ENCODE results near the gene MSMB. TPM values are rescaled to one million over a fixed set of nuclear protein-coding genes. Genes with fewer than 3 reads are reported as not detected.

Gene MSMB
- total and polyA plus RNA-seq, 2 experiments from 2014 or later, result not detected

DNA sequence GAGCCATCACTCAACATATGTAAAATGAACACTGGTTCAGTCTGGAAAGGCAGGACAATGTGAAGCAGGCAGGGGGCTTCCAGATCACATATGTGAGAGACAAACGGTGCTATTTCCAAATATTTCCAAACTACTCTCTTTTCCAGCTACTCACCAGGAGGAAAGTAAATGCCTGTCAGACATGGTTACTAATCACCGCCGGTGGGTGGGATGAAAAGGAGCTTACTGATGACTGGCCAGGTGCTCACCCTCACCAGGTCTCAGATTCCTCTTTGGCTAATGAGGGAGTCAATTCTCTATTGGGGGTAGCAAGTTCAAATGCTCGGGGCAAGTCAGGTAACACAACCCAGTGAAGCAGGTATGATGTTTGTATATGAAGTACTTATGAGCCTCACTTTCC is 9.7 kb upstream of the MSMB start:
- no peak overlapping the region for H3K4me3 ChIP-seq
- H3K4me2 ChIP-seq (ENCODE audit: unreplicated experiment), result no peak overlapping the region
- H3K27me3 ChIP-seq (replicated peaks; ENCODE audit: insufficient read depth), result peaks cover 22% of the 10 kb centered on the region
- no peaks in the 10 kb centered on the region for H3K9me2 ChIP-seq (ENCODE audit: insufficient read depth)
- no peak for DNase-seq
- 59 to 63% methylated on average over 4 of the region's 4 CpGs for WGBS, 2 experiments (ENCODE audit: low coverage in 1 of 2, low lambda C conversion rate in 2 of 2, missing lambda C conversion rate in 2 of 2)
- no peak overlapping the region for H2AFZ ChIP-seq
- H3K4me1 ChIP-seq (ENCODE audit: insufficient read depth), result no peaks in the 10 kb centered on the region
- no peaks in the 10 kb centered on the region for H3K9me3 ChIP-seq (ENCODE audit: low read depth)
- in situ Hi-C loops (cut with MboI), result no loop called here
- H3K79me2 ChIP-seq (ENCODE audit: insufficient read depth), result no peaks in the 10 kb centered on the region
- H3K36me3 ChIP-seq (ENCODE audit: low read depth), result no peaks in the 10 kb centered on the region
- no peaks in the 10 kb centered on the region for H4K20me1 ChIP-seq (ENCODE audit: insufficient read depth)
- no peak overlapping the region for H3K27ac ChIP-seq
- H3F3A ChIP-seq (ENCODE audit: insufficient read depth), result no peaks in the 10 kb centered on the region
- no peak for TF ChIP-seq EZH2 (IDR thresholded peaks at IDR 0.05; ENCODE audit: insufficient read depth, poor library complexity, severe bottlenecking)
- no peak for TF ChIP-seq EZH2phosphoT487 (IDR thresholded peaks at IDR 0.05; ENCODE audit: insufficient read depth, low read depth)
- H3K9ac ChIP-seq, result no peak overlapping the region

DNA sequence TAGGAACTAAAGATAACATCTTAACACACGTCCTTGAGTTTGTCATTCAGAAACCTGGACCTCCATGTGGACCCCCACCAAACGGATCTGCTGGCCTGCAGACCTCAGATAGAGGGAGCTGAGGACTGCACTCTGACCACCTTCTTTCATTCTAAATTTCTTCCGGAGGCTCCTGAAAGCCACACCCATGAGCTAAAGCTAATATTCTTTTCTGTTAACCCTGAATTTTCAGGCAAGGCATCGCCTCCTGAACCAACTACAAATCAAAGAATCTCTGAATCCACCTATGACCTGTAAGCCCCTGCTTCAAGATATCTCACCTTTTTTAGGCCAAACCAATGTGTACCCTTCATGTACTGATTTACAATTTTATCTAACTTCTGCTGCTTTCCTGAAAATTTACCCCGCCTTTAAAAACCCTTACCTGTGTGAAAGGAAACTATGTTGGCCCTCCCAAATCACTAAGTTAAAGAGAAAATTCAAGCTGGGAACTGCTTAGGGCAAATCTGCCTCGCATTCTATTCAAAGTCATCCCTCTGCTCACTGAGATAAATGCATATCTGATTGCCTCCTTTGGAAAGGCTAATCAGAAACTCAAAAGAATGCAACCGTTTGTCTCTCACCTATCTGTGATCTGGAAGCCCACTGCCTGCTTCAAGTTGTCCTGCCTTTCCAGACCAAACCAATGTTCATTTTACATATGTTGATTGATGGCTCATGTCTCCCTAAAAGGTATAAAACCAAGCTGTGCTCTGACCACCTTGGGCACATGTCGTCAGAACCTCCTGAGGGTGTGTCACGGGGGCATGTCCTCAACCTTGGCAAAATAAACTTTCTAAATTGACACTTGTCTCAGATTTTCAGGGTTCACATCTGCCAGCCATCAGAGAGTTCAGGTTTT is 7.7 kb upstream of the MSMB start:
- Histone ChIP-seq H3K4me1 (ENCODE audit: insufficient read depth) (no peaks in the 10 kb centered on the region), H3K27ac (no peak overlapping the region), H3K4me2 (ENCODE audit: unreplicated experiment) (no peak overlapping the region), H3F3A (ENCODE audit: insufficient read depth) (no peaks in the 10 kb centered on the region), H4K20me1 (ENCODE audit: insufficient read depth) (no peaks in the 10 kb centered on the region), H3K9me2 (ENCODE audit: insufficient read depth) (no peaks in the 10 kb centered on the region), H3K79me2 (ENCODE audit: insufficient read depth) (no peaks in the 10 kb centered on the region), H3K9ac (no peak overlapping the region), H3K36me3 (ENCODE audit: low read depth) (no peaks in the 10 kb centered on the region), H3K27me3 (replicated peaks; ENCODE audit: insufficient read depth) (peaks cover 30% of the 10 kb centered on the region), H3K4me3 (no peak overlapping the region), H3K9me3 (ENCODE audit: low read depth) (no peaks in the 10 kb centered on the region), H2AFZ (no peak overlapping the region)
- DNase-seq, result no peak
- TF ChIP-seq EZH2 (IDR thresholded peaks at IDR 0.05; ENCODE audit: insufficient read depth, poor library complexity, severe bottlenecking), result no peak
- TF ChIP-seq EZH2phosphoT487 (IDR thresholded peaks at IDR 0.05; ENCODE audit: insufficient read depth, low read depth), result no peak
- WGBS, 2 experiments (ENCODE audit: low coverage in 1 of 2, low lambda C conversion rate in 2 of 2, missing lambda C conversion rate in 2 of 2), result 22 to 26% methylated on average over 9 of the region's 9 CpGs
- in situ Hi-C loops (cut with MboI), result no loop called here

DNA sequence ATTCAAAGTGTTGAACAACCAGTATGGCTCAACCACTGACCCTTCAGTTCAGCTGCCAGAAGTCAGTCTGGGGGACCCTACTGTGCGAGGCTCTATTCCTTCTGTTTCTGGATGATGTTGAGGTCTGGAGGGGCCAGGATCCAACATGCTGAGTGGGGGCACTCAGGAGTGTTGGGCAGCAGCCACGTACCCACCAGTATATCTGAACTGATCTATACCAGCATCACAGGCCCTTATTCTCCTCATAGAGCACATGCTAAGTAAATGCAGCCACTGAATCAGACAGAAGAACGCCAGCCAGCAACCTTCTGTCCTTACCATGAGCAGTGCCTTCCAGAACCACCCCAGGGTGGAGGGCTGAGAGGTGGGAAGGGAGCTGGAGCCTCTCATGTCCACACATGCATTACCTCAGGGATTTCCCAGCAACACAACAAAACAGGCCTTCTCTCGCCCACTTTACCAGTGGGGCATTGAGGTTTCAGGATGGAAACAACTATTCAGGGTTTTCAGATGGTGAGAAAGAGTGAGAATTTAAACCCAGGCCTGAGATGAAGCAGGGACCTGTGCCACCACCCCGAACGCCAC is 6.8 kb upstream of the MSMB start:
- no peaks in the 10 kb centered on the region for H3K9me2 ChIP-seq (ENCODE audit: insufficient read depth)
- H4K20me1 ChIP-seq (ENCODE audit: insufficient read depth), result no peaks in the 10 kb centered on the region
- H3K4me3 ChIP-seq, result no peak overlapping the region
- 47 to 64% methylated on average over 6 of the region's 6 CpGs for WGBS, 2 experiments (ENCODE audit: low coverage in 1 of 2, low lambda C conversion rate in 2 of 2, missing lambda C conversion rate in 2 of 2)
- DNase-seq, result no peak
- H3K4me1 ChIP-seq (ENCODE audit: insufficient read depth), result no peaks in the 10 kb centered on the region
- in situ Hi-C loops (cut with MboI), result no loop called here
- H3K9me3 ChIP-seq (ENCODE audit: low read depth), result no peaks in the 10 kb centered on the region
- H3K27ac ChIP-seq, result no peak overlapping the region
- no peaks in the 10 kb centered on the region for H3K79me2 ChIP-seq (ENCODE audit: insufficient read depth)
- no peak overlapping the region for H3K9ac ChIP-seq
- H3K27me3 ChIP-seq (replicated peaks; ENCODE audit: insufficient read depth), result peaks cover 34% of the 10 kb centered on the region
- H3K36me3 ChIP-seq (ENCODE audit: low read depth), result no peaks in the 10 kb centered on the region
- no peaks in the 10 kb centered on the region for H3F3A ChIP-seq (ENCODE audit: insufficient read depth)
- H3K4me2 ChIP-seq (ENCODE audit: unreplicated experiment), result no peak overlapping the region
- TF ChIP-seq EZH2phosphoT487 (IDR thresholded peaks at IDR 0.05; ENCODE audit: insufficient read depth, low read depth), result no peak
- TF ChIP-seq EZH2 (IDR thresholded peaks at IDR 0.05; ENCODE audit: insufficient read depth, poor library complexity, severe bottlenecking), result no peak
- no peak overlapping the region for H2AFZ ChIP-seq

DNA sequence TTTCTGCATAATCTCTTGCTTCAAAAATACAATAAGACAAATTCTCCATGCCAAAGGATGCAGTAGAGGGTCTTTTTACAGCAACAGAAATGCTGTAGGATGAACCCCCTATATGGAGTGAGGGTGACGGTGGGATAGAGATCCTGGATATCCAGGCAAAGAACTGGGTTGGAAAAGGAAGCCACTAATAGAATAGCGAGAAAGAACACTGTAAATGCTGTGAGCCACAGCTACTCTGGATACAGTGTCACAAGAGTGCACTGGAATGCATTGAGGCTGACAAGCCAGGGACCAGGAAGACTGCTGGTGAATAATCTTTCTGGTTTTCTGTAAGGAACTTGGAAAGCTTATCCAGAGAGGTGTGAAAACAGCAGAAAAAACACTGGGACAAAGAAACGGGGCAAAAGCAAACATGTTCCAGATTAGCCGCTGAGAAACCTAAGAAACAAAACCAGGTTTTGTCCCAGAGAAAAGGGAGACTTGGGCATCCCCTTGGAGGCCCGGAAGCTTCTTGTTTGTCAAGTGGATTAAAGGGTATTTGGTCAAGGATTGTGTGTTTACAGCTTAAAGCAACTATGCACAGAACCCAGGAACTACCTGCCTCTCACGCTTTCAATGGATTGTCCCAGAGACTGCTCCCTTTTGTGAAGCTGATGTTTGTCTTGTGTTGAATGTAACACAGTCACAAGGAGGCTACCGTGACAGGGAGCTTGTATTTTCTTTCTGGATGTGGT is 6.2 kb upstream of the MSMB start:
- in situ Hi-C loops (cut with MboI), result no loop called here
- Histone ChIP-seq H3K36me3 (ENCODE audit: low read depth) (no peaks in the 10 kb centered on the region), H3K9me3 (ENCODE audit: low read depth) (no peaks in the 10 kb centered on the region), H3K4me3 (no peak overlapping the region), H3K4me1 (ENCODE audit: insufficient read depth) (no peaks in the 10 kb centered on the region), H3F3A (ENCODE audit: insufficient read depth) (no peaks in the 10 kb centered on the region), H3K79me2 (ENCODE audit: insufficient read depth) (no peaks in the 10 kb centered on the region), H3K9ac (no peak overlapping the region), H2AFZ (no peak overlapping the region), H3K27ac (no peak overlapping the region), H3K27me3 (replicated peaks; ENCODE audit: insufficient read depth) (peaks cover 39% of the 10 kb centered on the region), H3K4me2 (ENCODE audit: unreplicated experiment) (no peak overlapping the region), H4K20me1 (ENCODE audit: insufficient read depth) (no peaks in the 10 kb centered on the region), H3K9me2 (ENCODE audit: insufficient read depth) (no peaks in the 10 kb centered on the region)
- TF ChIP-seq EZH2 (IDR thresholded peaks at IDR 0.05; ENCODE audit: insufficient read depth, poor library complexity, severe bottlenecking), result no peak
- no peak for TF ChIP-seq EZH2phosphoT487 (IDR thresholded peaks at IDR 0.05; ENCODE audit: insufficient read depth, low read depth)
- WGBS, 2 experiments (ENCODE audit: low coverage in 1 of 2, low lambda C conversion rate in 2 of 2, missing lambda C conversion rate in 2 of 2), result 55 to 61% methylated on average over 7 of the region's 7 CpGs
- DNase-seq, result no peak

Measured in GM23248 (cell line).